Measurements from ENCODE around the gene PSMB3.
"Not testable (repeated sequence)": the region's sequence is repeated elsewhere in the genome, so short reads cannot be mapped to it uniquely, and the experiment has no call there.

PSMB3 gene

DNA sequence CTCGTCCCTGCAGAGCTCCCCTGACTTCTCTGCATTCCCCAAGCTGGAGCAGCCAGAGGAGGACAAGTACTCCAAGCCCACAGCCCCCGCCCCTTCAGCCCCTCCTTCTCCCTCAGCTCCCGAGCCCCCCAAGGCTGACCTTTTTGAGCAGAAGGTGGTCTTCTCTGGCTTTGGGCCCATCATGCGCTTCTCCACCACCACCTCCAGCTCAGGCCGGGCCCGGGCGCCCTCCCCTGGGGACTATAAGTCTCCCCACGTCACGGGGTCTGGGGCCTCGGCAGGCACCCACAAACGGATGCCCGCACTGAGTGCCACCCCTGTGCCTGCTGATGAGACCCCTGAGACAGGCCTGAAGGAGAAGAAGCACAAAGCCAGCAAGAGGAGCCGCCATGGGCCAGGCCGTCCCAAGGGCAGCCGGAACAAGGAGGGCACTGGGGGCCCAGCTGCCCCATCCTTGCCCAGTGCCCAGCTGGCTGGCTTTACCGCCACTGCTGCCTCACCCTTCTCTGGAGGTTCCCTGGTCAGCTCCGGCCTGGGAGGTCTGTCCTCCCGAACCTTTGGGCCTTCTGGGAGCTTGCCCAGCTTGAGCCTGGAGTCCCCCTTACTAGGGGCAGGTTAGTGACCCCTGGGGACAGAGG, 36.1 kb upstream of the PSMB3 start:
- no peak for DNase-seq (ENCODE audit: low read depth)

DNA sequence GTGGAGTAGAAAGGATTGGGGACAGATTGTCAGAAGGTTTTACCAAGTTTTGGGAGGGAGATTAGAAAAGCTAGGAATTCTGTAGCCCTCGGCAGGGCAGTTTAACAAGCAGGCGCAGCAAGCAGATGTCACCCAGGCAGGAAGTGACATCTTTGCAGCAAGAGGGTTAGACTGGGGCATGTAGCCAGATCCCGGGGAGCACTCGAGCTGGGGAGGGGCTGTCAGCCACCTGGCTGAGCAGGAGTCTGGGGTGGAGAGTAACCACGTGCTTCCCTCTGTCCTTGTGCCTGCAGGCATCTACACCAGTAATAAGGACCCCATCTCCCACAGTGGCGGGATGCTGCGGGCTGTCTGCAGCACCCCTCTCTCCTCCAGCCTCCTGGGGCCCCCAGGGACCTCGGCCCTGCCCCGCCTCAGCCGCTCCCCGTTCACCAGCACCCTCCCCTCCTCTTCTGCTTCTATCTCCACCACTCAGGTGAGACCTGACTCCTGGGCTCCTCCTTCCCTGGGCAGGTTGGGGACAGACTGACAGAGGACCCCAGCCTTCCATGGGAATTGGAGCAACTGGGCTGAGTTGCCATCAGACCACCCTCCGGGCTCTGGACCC, 35.3 kb upstream of the PSMB3 start:
- DNase-seq (ENCODE audit: low read depth) = no peak

DNA sequence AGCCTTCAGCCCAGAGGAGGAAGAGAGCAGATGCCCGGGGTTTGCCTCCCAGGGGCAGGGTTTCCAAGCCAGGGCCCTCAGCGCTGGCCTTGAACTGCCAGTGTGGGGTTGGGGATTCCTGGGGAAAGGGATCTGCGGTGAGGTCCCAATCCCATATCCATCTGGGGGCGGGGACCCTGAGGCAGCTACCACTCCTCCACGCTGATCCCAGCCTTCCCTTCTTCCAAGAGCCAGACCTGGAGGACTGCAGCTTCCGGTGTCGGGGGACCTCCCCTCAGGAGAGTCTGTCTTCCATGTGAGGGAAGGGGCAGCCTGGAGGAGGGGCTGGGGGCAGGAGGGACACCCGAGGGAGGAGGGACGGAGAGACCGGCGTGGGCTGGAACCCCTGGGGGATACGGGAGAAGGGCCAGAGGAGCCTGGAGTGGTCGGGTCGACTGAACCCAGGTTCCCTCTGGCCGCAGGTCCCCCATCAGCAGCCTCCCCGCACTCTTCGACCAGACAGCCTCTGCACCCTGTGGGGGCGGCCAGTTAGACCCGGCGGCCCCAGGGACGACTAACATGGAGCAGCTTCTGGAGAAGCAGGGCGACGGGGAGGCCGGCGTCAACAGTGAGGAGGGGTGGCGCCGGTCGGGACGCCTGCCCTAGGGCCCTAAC, 33.1 kb upstream of the PSMB3 start:
- DNase-seq (ENCODE audit: low read depth) = no peak

DNA sequence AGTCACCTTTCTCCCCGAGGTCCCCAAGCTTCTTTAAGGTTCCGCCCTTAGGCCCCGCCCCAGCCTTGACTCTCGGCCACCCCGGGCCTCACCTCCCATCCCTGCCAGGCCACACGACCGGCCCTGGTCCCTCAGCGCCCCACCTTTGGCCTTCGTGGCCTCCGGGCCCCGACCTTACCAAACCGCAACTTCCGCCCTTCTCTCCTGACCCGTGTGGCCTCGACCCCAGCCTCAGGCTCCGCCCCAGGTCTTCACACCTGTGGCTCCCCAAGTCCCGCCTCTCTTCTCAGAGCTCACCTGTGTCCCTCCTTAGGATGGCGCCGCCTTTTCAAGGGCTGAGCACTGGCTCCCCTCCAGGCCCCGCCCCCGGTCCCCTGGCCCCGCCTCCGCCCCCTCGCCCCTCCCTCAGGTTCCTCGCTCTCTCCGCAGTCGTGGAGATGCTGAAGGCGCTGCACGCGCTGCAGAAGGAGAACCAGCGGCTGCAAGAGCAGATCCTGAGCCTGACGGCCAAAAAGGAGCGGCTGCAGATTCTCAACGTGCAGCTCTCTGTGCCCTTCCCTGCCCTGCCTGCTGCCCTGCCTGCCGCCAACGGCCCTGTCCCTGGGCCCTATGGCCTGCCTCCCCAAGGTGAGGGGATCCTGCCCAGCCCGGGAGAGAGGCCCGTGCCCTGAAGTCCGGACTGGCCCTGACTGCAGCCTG, 32.4 kb upstream of the PSMB3 start:
- no peak for DNase-seq (ENCODE audit: low read depth)

DNA sequence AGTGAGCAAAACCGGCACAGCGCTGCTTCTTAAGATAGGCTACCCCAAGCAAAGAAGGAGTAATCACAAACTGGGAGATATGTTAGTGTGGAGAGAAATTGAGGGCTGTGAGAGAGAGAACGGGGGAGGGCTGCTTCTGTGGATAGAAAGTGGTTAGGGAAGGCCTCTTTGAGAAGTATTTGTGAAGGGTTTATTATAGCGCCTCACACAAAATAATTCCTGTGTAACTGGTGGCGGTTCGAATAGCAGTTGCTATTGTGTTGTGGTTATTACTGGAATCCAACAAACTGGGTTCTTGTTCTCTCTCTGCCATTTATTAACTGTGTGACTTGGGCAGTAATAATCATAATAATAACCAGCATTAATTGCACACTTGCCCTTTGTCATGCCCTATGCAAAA, 31.6 kb upstream of the PSMB3 start:
- no peak for DNase-seq (ENCODE audit: low read depth)

DNA sequence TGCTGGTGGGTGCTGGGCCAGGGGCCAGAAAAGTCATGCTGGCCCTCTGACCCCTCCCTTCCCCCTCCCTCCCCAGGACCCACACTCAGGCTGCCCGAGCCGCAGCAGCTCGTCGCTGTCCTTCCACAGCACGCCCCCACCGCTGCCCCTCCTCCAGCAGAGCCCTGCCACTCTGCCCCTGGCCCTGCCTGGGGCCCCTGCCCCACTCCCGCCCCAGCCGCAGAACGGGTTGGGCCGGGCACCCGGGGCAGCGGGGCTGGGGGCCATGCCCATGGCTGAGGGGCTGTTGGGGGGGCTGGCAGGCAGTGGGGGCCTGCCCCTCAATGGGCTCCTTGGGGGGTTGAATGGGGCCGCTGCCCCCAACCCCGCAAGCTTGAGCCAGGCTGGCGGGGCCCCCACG, 30.7 kb upstream of the PSMB3 start:
- no peak for DNase-seq (ENCODE audit: low read depth)

DNA sequence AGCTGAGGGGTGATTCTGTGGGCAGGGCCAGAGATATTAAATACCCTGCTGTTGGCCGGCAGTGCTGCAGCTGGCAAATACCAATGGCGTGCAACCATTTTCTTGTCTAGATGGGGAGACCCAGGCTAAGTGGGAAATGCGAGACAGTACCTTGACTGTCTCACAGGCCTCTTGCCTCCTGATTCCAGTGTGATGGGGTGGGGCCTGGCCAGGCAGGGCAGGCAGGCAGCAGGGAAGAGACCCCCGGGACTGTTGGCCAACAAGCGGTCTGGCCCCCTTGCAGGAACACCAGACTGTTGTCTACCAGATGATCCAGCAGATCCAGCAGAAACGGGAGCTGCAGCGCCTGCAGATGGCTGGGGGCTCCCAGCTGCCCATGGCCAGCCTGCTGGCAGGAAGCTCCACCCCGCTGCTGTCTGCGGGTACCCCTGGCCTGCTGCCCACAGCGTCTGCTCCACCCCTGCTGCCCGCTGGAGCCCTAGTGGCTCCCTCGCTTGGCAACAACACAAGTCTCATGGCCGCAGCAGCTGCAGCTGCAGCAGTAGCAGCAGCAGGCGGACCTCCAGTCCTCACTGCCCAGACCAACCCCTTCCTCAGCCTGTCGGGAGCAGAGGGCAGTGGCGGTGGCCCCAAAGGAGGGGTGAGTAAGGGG, 28.1 kb upstream of the PSMB3 start:
- no peak for DNase-seq (ENCODE audit: low read depth)

DNA sequence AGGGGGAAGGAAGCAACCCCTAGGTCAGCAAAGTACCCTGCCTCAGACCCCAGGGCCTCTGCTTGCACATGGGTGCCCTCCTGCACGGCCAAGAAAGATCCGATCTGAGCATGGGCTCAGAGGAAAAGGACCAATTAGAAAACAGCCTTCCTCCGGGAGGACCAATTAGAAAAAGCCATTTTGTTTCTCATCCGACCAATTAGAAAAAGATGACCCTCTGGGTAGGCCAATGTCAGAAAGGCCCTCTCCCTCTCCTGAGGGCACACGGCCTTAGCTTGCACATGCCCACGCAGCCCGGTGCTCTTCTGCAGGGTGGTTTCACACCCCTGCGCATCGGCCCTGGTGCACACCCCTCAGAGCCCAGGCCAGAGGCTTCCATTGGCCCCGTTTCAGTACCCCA, 27.5 kb upstream of the PSMB3 start:
- DNase-seq (ENCODE audit: low read depth) = no peak

DNA sequence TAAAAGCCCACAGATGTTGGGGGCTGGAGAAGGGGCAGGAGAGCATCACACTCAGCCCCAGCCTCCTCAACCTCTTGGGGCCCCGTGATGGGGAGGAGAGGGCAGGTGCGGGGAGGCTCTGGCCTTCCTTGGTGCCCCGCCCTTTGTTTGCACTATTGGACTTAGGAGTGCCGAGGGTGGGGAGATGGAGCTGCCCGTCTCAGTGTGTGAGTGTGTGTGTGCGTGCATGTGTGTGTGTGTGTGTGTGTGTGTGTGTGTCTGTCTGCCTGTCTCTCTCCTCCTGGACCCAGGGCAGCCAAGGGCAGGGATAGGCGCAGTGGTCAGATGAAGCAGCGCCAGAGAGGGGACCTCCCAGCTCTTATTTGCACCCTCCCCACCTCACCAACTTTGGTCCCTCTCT, 26.4 kb upstream of the PSMB3 start:
- not testable (repeated sequence) for DNase-seq (ENCODE audit: low read depth)

DNA sequence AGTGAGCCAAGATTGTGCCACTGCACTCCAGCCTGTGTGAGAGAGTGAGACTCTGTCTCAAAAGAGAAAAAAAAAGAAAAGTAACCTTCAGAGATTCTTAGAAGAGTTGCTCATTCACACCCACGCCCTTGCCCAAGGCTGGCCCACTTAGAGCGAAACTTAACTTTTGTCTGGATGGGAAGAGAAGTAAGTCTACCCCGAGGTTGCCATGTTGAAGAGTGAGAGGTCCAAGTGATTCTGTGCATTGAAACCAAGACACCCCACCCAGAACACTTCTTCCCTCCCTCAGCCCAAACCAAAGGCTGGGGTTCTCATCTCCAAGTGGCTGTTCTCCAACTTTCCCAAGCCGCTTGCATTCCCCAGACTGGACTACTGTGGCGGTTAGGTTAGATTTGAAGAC, 24.8 kb upstream of the PSMB3 start:
- no peak for DNase-seq (ENCODE audit: low read depth)

DNA sequence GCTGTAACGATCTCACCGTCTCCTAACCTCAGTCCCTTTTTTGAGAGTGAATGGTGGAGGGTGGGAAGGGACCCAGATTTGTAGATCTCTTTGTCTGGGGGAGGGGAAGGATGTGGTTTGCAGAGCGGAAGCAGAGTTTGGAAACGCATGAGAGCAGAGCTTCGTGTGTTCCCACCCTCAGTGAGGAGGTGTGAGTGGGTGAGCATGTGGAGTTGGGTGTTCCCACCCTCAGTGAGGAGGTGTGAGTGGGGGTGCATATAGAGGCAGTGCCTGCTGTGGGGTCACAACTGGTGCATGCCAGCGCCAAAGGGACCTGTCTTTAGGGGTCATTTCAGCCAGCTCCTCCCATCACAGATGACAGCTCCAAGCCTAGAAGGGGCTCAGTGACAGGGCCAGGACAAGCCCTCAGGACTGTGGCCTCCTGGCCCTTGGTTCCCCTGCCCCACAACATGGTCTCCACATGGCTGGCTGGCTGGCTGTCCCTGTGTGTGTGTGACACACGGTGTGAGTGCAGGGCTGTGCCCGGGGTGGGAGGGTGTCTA, 24.2 kb upstream of the PSMB3 start:
- DNase-seq (ENCODE audit: low read depth) = peak; percentile 59

DNA sequence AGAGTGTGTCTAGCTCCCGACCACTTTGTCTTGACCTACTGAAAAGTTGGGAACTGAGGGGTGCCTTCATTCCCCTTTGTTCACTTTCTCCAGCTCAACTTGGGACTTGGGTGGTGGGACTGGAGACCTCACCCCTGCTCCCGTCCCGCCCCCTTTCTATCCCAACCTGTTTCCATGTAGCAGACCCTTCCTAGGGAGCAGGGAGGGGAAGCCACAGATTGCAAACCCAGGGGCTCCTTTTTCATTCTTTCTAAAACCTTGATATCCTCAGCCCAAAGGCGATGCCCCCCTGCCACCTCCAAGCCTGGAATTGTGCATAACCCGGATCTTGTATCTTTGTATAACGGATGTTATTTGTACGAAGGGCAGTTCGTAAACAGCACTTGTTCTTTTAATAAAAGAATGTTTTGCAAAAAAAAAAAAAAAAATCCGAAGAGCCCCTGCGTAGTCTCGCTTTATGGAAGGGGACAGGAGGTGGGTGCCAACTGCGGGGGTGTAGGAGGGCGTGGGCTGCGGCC, 23.1 kb upstream of the PSMB3 start:
- no peak for DNase-seq (ENCODE audit: low read depth)

DNA sequence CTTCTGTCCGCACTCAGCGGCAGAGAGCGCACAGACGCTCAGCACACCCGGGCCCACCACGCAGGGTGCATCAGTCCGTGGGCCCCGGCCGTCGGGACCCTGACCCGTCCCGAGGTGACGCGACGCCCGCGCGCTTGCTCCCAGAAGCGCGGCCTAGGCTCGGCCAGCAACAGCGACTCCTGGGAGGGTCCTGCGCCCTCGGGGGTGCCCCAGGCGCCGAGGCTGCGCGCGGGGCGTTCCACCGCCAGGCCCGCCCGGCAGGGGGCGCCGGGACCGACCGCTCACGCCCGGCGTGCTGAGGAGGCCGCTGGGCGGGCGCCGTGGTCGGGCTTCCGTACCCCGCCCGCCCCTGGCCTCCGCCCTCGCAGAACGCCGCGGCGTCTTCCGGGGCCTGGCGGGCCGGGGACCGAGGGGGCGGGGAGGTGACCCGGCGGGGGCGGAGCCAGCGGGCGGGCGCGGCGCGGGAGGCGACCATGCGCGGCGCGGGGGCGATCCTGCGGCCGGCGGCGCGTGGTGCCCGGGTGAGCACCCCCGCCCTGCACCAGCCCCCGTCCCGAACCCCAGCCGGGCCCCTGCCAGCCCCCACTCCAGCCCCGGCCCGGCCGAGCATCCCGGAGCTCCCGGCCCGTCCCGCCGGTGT, 22.5 kb upstream of the PSMB3 start, which contains the start of gene CISD3:
Gene CISD3, plus strand, starts transcription at position 456 of the 640 bp plus-strand sequence. Its CDS starts 18 bp downstream, at position 474.
- DNase-seq (ENCODE audit: low read depth) = peak; percentile 85

DNA sequence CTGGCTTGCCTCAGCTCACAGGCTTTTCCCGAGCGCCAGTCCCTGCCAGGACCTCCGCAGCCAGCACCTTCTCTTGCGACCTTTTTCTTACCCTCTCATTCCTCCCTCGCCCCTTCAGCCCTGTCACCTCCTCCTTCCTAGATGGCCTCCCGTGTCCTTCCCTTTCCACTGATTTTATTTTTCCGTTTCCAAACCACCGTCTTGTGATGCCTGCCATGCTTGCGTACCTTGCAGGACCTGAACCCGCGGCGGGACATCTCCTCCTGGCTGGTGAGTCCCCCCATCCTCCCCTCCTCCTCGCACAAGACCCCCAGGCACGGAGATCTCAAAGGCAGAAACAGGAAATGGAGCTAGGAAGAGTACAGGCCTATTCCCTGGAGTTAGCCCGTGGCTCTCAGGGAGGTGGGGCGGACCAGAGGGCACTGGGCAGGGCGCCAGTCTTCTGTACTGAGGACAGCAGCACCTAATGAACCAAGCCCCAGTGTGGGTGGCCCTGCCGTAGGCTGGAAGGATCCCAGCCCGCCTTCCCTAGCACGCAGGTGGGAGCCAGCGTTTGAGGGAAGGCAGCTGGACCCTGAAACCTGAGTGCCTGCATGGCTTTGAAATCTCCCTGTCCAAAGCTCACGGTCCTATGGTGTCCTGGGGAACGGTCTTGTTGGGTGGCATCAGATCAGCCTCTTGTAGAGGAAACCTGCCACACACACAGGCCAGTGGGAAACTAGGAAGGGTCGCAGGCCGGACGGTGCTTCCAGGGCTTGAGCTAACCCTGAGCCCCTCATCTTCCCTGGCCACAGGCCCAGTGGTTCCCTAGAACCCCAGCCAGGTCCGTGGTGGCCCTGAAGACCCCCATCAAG, 21.8 kb upstream of the PSMB3 start:
- DNase-seq (ENCODE audit: low read depth) = no peak

DNA sequence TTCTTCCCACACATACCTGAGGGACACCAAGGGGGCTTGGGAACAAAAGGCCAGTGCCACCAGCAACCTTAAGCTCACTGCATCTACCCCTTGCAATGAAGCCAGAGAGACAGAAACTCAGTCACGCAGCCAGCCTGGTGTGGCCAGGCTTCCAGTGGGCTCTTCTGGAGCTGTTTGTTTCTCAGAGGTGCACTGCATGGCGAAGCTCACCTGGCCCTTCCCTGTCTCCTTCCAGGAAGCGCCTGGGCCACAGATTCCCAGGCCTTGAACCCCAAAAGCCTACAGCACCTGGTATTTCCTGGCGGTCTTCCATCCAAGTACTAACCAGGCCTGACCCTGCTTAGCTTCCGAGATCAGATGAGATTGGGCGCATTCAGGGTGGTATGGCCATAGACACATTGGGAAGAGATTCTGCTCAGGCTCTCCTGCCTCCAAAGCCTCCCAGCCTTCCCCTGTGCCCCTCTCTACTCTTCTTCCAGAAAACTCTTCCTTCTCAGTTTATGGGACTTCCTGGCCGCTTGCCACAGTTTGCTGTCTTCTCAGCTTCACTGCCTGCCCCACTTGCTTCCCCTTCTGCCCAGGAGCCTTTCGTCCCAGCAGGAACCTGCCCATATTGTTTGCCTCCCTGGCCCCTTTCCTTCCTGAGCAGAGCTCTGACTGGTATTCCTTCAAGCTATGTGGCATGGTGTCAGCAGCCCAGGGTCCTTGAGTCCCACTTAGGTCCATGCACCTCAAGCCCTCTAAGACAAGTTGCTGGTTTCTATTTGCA, 20.8 kb upstream of the PSMB3 start:
- DNase-seq (ENCODE audit: low read depth) = no peak

DNA sequence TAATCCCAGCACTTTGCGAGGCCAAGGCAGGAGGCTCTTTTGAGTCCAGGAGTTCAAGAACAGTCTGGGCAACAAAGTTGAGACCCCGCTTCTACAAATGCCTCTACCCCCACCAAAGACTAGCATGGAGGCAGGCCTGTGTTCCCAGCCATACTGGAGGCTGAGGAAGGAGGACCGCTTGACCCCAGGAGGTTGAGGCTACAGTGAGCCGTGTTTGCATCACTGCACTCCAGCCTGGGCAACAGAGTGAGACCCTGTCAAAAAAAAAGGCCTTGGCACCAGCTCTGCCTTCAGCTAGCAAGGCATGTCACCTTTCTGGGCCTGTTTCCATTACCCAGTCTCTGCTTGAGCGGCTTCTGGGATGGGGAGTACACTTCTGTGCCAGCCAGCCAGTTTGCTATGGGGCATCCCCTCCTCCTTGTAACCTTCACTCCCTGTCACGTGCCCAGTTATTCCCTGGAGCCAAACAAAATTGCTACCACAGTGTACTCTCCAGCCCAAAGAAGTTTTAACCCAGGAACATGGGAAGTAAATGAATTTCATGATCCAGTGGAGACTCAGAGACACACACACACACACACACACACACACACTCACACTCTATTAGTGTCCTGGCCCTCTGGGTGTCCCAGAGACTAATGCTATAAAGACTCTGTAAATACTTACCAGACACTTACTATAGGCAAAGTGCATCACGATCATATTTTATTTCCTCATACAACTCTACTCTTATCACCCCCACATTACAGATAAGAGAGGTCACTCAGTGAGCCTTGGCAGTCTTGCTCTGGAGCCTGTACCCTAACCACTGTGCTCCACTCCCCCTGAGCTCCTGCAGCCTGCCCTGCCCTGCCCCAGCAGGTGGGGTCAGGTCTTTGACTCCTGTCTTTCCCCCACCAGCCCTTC, 19.9 kb upstream of the PSMB3 start:
- DNase-seq (ENCODE audit: low read depth) = no peak

DNA sequence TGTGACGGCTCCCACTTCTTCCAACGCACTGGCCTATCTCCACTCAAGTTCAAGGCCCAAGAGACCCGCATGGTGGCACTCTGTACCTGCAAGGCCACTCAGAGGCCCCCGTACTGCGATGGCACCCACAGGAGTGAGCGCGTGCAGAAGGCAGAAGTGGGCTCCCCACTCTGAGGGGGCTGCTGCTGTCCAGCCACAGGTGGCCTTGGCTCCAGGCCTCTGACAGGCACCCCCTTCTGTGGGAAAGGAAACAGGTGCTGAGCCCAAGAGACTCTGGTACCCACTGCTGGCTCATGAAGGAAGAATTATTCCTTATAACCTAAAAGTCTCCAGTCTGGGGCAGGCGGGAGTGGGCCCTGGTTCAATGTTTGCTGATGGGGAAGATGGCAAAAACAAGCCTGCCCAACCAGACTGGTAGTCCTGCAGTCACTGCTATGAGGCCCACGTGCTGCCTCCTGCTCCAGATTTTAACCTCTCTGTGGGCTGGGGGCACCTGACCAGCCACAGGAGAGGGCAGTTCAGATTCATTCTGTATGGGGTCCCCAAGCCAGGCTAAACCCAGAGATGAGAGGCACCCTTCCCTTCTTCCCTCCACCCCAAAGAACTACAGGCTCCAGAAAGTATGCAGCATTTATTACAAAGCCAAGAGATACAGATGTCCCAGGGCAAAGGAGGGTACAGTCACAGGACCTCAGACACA, 19.1 kb upstream of the PSMB3 start:
- no peak for DNase-seq (ENCODE audit: low read depth)
